DND-41 (cell line): ENCODE data around the gene SLC13A2.

ENCODE experiments used
- ATAC-seq: fragments of 200-7000 bp; cut with Tn5 transposase; 3 replicates; pipeline ENCODE4 v1.9.1; 2021; ENCODE audit warnings: low read depth; ENCODE audit not compliant: insufficient read depth
- DNase-seq: peaks from one replicate; pipeline ENCODE4 v3.0.0-alpha.2; 2020
- H2AFZ ChIP-seq: 2 replicates; pipeline ENCODE4 v1.6.0; 2012; ENCODE audit warnings: low read depth, low read length
- H3K27ac ChIP-seq: 2 replicates; pipeline ENCODE4 v1.5.1; 2012; ENCODE audit warnings: low read length, inconsistent platforms
- H3K27me3 ChIP-seq: fragments of 200-600 bp; sonication (generic); 2 replicates; pipeline ENCODE4 v1.6.0; 2012; ENCODE audit warnings: low read length, mild to moderate bottlenecking, inconsistent platforms; ENCODE audit not compliant: insufficient read depth, poor library complexity
- H3K36me3 ChIP-seq: 2 replicates; pipeline ENCODE4 v1.5.1; 2012; ENCODE audit warnings: low read length, inconsistent platforms; ENCODE audit not compliant: insufficient read depth
- H3K4me1 ChIP-seq: 2 replicates; pipeline ENCODE4 v1.5.1; 2012; ENCODE audit warnings: mild to moderate bottlenecking, low read length; ENCODE audit not compliant: insufficient read depth
- H3K4me2 ChIP-seq: 2 replicates; pipeline ENCODE4 v1.6.0; 2012; ENCODE audit warnings: mild to moderate bottlenecking, moderate library complexity, low read length, inconsistent platforms; ENCODE audit not compliant: insufficient read depth
- H3K4me3 ChIP-seq, 2 experiments: fragments of 200-600 bp in 1 of 2; shearing (Covaris generic) in 1 of 2; 2 replicates each; pipeline ENCODE4 v1.5.1; 2012 to 2016; ENCODE audit warnings: inconsistent platforms in 2 of 2, low read length in 2 of 2, mild to moderate bottlenecking in 2 of 2, low read depth in 1 of 2, moderate library complexity in 1 of 2
- H3K79me2 ChIP-seq: 2 replicates; pipeline ENCODE4 v1.6.0; 2012; ENCODE audit warnings: low read length, inconsistent platforms; ENCODE audit not compliant: insufficient read depth
- H3K9ac ChIP-seq: 2 replicates; pipeline ENCODE4 v1.6.0; 2012; ENCODE audit warnings: low read depth, mild to moderate bottlenecking, inconsistent platforms, low read length, moderate library complexity
- H3K9me3 ChIP-seq: 2 replicates; pipeline ENCODE4 v1.5.1; 2012; ENCODE audit warnings: low read length, moderate library complexity, mild to moderate bottlenecking, inconsistent platforms; ENCODE audit not compliant: insufficient read depth, severe bottlenecking
- H4K20me1 ChIP-seq: 2 replicates; pipeline ENCODE4 v1.6.0; 2012; ENCODE audit warnings: low read length; ENCODE audit not compliant: insufficient read depth
- EZH2 ChIP-seq: IDR thresholded peaks from 3 replicates; pipeline ENCODE4 v1.6.1; 2012; ENCODE audit warnings: borderline replicate concordance, low read depth, mild to moderate bottlenecking, moderate library complexity, low read length, inconsistent platforms; ENCODE audit not compliant: severe bottlenecking
- TF ChIP-seq, protein P1 (sequence below): IDR thresholded peaks from 2 replicates; pipeline ENCODE4 v1.5.1; 2012; ENCODE audit warnings: borderline replicate concordance, low read length, moderate library complexity, mild to moderate bottlenecking; ENCODE audit not compliant: poor library complexity, severe bottlenecking; ENCODE audit errors: extremely low read depth

SLC13A2 gene

DNA sequence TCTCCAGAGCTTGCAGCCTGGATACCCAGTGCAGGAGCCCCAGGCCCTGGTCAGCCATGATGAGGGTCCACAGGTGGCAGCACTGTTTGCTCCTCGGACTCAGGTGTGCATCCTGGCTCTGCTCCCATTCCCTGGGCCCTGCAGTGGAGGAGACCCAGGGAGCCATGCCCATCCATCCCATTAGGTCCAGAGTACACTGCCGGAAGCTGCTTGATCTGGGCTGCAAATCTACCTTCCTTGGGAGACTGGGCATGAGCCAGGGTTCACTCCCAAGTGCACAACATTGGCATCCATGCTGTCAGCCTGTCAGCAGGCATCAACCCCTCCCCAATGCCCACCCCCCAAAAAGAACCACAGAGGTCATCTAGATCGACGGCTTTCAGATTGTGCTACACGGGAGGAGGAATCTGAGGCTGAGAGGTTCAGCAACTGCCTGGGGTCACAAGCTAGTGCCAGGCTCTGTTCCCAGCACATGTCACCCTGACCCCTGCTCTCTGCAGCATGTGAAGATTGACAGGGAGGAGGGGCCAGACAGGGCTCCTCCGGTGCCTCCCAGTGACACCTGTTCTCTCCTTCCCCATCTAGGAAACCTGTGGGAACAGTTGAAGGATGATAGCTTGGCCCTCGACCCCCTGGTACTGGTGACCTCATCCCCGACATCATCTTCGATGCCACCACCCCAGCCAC, 63.2 kb downstream of the SLC13A2 start:
- no peak for DNase-seq
- Histone ChIP-seq H3K4me3 (no peak overlapping the region), H3K36me3 (no peaks in the 10 kb centered on the region), H3K4me1 (no peaks in the 10 kb centered on the region), H3K27ac (no peak overlapping the region), H2AFZ (no peak overlapping the region), H3K4me2 (no peak overlapping the region), H3K79me2 (no peaks in the 10 kb centered on the region), H3K27me3 (peaks cover 13% of the 10 kb centered on the region), H3K9ac (no peak overlapping the region), H3K9me3 (no peaks in the 10 kb centered on the region), H4K20me1 (no peaks in the 10 kb centered on the region; the same call in 1 of the 2 replicates)
- TF ChIP-seq EZH2: no peak
- TF ChIP-seq, protein P1, sequence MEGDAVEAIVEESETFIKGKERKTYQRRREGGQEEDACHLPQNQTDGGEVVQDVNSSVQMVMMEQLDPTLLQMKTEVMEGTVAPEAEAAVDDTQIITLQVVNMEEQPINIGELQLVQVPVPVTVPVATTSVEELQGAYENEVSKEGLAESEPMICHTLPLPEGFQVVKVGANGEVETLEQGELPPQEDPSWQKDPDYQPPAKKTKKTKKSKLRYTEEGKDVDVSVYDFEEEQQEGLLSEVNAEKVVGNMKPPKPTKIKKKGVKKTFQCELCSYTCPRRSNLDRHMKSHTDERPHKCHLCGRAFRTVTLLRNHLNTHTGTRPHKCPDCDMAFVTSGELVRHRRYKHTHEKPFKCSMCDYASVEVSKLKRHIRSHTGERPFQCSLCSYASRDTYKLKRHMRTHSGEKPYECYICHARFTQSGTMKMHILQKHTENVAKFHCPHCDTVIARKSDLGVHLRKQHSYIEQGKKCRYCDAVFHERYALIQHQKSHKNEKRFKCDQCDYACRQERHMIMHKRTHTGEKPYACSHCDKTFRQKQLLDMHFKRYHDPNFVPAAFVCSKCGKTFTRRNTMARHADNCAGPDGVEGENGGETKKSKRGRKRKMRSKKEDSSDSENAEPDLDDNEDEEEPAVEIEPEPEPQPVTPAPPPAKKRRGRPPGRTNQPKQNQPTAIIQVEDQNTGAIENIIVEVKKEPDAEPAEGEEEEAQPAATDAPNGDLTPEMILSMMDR: no peak
- ATAC-seq: no peak

DNA sequence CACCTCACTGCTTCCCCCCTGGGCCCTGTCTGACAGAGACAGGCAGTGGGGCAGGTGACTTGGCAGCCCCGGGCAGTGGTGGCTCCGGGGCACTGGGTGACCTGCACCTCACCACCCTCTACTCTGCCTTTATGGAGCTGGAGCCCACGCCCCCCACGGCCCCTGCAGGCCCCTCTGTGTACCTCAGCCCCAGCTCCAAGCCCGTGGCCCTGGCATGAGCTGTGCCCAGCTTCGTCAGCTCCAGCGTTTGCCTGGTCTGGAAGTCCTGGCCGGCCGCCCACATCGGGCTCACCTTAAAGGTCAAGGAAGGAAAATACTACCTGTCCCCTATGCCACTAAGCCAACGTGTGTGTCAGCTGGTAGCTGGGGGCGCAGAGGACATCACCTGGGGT, 63.8 kb downstream of the SLC13A2 start:
- H3K4me2 ChIP-seq: no peak overlapping the region
- no peak overlapping the region for H3K27ac ChIP-seq
- DNase-seq: no peak
- H3K4me3 ChIP-seq: no peak overlapping the region
- H3K36me3 ChIP-seq: no peaks in the 10 kb centered on the region
- no peaks in the 10 kb centered on the region; the same call in 1 of the 2 replicates for H4K20me1 ChIP-seq
- TF ChIP-seq, protein P1: no peak
- no peak for TF ChIP-seq EZH2
- H3K4me1 ChIP-seq: no peaks in the 10 kb centered on the region
- ATAC-seq: no peak
- H3K9ac ChIP-seq: no peak overlapping the region
- H2AFZ ChIP-seq: no peak overlapping the region
- H3K79me2 ChIP-seq: no peaks in the 10 kb centered on the region
- H3K9me3 ChIP-seq: no peaks in the 10 kb centered on the region
- peaks cover 10% of the 10 kb centered on the region for H3K27me3 ChIP-seq

GRCh38 chr17:28538296-28538895, 65.0 kb downstream of the SLC13A2 start:
- ATAC-seq (no peak), DNase-seq (no peak)
- Histone ChIP-seq H3K9me3 (no peaks in the 10 kb centered on the region), H3K27me3 (peaks cover 10% of the 10 kb centered on the region), H3K9ac (no peak overlapping the region), H3K36me3 (no peaks in the 10 kb centered on the region), H3K4me2 (no peak overlapping the region), H4K20me1 (no peaks in the 10 kb centered on the region; the same call in 1 of the 2 replicates), H3K4me3 (no peak overlapping the region), H3K27ac (no peak overlapping the region), H3K4me1 (no peaks in the 10 kb centered on the region), H2AFZ (no peak overlapping the region), H3K79me2 (no peaks in the 10 kb centered on the region)
- no peak for TF ChIP-seq EZH2
- TF ChIP-seq, protein P1: no peak
